ENCODE data around the gene USP2.

DNA sequence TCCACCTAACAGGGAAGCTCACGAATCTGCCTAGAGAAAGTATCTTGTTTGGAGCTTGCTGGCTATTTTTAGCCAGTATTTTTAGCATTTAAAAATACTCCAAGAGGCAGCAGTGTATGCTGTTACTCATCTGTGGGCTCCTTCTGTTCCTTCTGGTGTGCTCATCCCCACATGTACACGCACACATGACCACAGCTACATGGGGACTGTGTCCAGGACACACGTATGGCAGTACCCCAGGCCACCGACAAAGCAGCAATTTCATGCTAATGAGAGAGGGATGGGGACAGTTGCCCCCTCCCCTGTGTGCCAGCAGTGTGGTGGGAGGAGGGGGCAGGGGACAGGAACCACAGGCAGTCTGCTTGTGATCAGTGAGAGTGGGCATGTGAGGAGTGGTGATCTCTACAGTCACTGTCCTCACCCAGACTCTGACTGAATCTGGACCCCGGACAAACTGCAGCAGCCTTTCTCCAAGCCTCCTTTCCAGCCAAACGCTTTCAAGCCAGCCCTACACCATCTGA lies 16.4 kb downstream of the USP2 start:
- TF ChIP-seq, protein P1, sequence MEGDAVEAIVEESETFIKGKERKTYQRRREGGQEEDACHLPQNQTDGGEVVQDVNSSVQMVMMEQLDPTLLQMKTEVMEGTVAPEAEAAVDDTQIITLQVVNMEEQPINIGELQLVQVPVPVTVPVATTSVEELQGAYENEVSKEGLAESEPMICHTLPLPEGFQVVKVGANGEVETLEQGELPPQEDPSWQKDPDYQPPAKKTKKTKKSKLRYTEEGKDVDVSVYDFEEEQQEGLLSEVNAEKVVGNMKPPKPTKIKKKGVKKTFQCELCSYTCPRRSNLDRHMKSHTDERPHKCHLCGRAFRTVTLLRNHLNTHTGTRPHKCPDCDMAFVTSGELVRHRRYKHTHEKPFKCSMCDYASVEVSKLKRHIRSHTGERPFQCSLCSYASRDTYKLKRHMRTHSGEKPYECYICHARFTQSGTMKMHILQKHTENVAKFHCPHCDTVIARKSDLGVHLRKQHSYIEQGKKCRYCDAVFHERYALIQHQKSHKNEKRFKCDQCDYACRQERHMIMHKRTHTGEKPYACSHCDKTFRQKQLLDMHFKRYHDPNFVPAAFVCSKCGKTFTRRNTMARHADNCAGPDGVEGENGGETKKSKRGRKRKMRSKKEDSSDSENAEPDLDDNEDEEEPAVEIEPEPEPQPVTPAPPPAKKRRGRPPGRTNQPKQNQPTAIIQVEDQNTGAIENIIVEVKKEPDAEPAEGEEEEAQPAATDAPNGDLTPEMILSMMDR (IDR thresholded peaks at IDR 0.05; ENCODE audit: borderline replicate concordance, extremely low read depth, low read length, poor library complexity, severe bottlenecking) = no peak
- no peak for TF ChIP-seq EZH2 (IDR thresholded peaks at IDR 0.05; ENCODE audit: borderline replicate concordance, low read depth, low read length, severe bottlenecking)
